ENCODE results near the gene ADAMTSL1. TPM values are rescaled to one million over a fixed set of nuclear protein-coding genes. Genes with fewer than 3 reads are reported as not detected.

ADAMTSL1 gene
- total RNA-seq, 2 experiments from 2014 or later = not detected

GRCh38 chr9:18909140-18910018, 435.4 kb downstream of the ADAMTSL1 start:
- Mint-ChIP-seq H3K27me3 (peaks cover 4% of the 10 kb centered on the region), H3K9me3 (no peaks in the 10 kb centered on the region), H3K27ac (no peak overlapping the region), H3K36me3 (ENCODE audit: low read depth) (no peaks in the 10 kb centered on the region), H3K4me1 (no peaks in the 10 kb centered on the region), H3K4me3 (no peak overlapping the region)
- ChIA-PET POLR2A (no interaction called here), CTCF (no interaction called here)
- DNase-seq = no peak

- Mint-ChIP-seq H3K4me3 (no peak overlapping the region), H3K36me3 (ENCODE audit: low read depth) (no peaks in the 10 kb centered on the region), H3K4me1 (no peaks in the 10 kb centered on the region), H3K27me3 (peaks cover 8% of the 10 kb centered on the region), H3K9me3 (no peaks in the 10 kb centered on the region), H3K27ac (no peak overlapping the region)
- ChIA-PET CTCF (no interaction called here), POLR2A (no interaction called here)
- DNase-seq = no peak
These were observed 436.5 kb downstream of the ADAMTSL1 start for GRCh38 chr9:18910435-18910834.

GRCh38 chr9:18910916-18911315, 437.0 kb downstream of the ADAMTSL1 start:
- ChIA-PET CTCF (no interaction called here), POLR2A (no interaction called here)
- Mint-ChIP-seq H3K27me3 (peaks cover 8% of the 10 kb centered on the region), H3K36me3 (ENCODE audit: low read depth) (no peaks in the 10 kb centered on the region), H3K27ac (no peak overlapping the region), H3K9me3 (no peaks in the 10 kb centered on the region), H3K4me1 (no peaks in the 10 kb centered on the region), H3K4me3 (no peak overlapping the region)
- DNase-seq = no peak

GRCh38 chr9:18911714-18912342, 437.9 kb downstream of the ADAMTSL1 start:
- DNase-seq = no peak
- no peaks in the 10 kb centered on the region for H3K36me3 Mint-ChIP-seq (ENCODE audit: low read depth)
- no peak overlapping the region for H3K4me3 Mint-ChIP-seq
- POLR2A ChIA-PET = no interaction called here
- no peaks in the 10 kb centered on the region for H3K9me3 Mint-ChIP-seq
- CTCF ChIA-PET = interaction anchor here (1.0 kb wide), 1 partner anchor 18 kb away, joined by 3 read pairs; no protein-coding TSS in a partner anchor
- no peaks in the 10 kb centered on the region for H3K4me1 Mint-ChIP-seq
- no peak overlapping the region for H3K27ac Mint-ChIP-seq
- peaks cover 8% of the 10 kb centered on the region for H3K27me3 Mint-ChIP-seq

GRCh38 chr9:18920141-18921084, 446.5 kb downstream of the ADAMTSL1 start:
- ChIA-PET POLR2A (no interaction called here), CTCF (no interaction called here)
- Mint-ChIP-seq H3K27ac (no peak overlapping the region), H3K27me3 (no peaks in the 10 kb centered on the region), H3K36me3 (ENCODE audit: low read depth) (no peaks in the 10 kb centered on the region), H3K4me1 (no peaks in the 10 kb centered on the region), H3K9me3 (no peaks in the 10 kb centered on the region), H3K4me3 (no peak overlapping the region)
- no peak for DNase-seq

GRCh38 chr9:18921366-18922075, 447.6 kb downstream of the ADAMTSL1 start:
- ChIA-PET POLR2A (no interaction called here), CTCF (no interaction called here)
- DNase-seq = no peak
- Mint-ChIP-seq H3K27ac (no peak overlapping the region), H3K27me3 (no peaks in the 10 kb centered on the region), H3K4me3 (no peak overlapping the region), H3K36me3 (ENCODE audit: low read depth) (no peaks in the 10 kb centered on the region), H3K4me1 (no peaks in the 10 kb centered on the region), H3K9me3 (no peaks in the 10 kb centered on the region)

- H3K27ac Mint-ChIP-seq = no peak overlapping the region
- no peaks in the 10 kb centered on the region for H3K27me3 Mint-ChIP-seq
- no peaks in the 10 kb centered on the region for H3K36me3 Mint-ChIP-seq (ENCODE audit: low read depth)
- no peaks in the 10 kb centered on the region for H3K4me1 Mint-ChIP-seq
- POLR2A ChIA-PET = no interaction called here
- no peak overlapping the region for H3K4me3 Mint-ChIP-seq
- H3K9me3 Mint-ChIP-seq = no peaks in the 10 kb centered on the region
- no peak for DNase-seq
- CTCF ChIA-PET = interaction anchor here (1.1 kb wide), 1 partner anchor 644 kb away, joined by 7 read pairs; no protein-coding TSS in a partner anchor
These were observed 448.4 kb downstream of the ADAMTSL1 start for GRCh38 chr9:18922161-18922885.

GRCh38 chr9:18923167-18923566, 449.2 kb downstream of the ADAMTSL1 start:
- CTCF ChIA-PET = interaction anchor here (1.1 kb wide), 1 partner anchor 645 kb away, joined by 7 read pairs; no protein-coding TSS in a partner anchor
- Mint-ChIP-seq H3K27me3 (no peaks in the 10 kb centered on the region), H3K4me3 (no peak overlapping the region), H3K9me3 (no peaks in the 10 kb centered on the region), H3K27ac (no peak overlapping the region), H3K36me3 (ENCODE audit: low read depth) (no peaks in the 10 kb centered on the region), H3K4me1 (no peaks in the 10 kb centered on the region)
- no peak for DNase-seq
- POLR2A ChIA-PET = no interaction called here

GRCh38 chr9:18923671-18924430, 449.9 kb downstream of the ADAMTSL1 start:
- no peak overlapping the region for H3K4me3 Mint-ChIP-seq
- CTCF ChIA-PET = interaction anchor here (0.5 to 1.1 kb wide), 2 partner anchors 304 to 645 kb away, joined by 3 to 7 read pairs; no protein-coding TSS in a partner anchor

GRCh38 chr9:18925880-18926279, 451.9 kb downstream of the ADAMTSL1 start:
- POLR2A ChIA-PET = no interaction called here
- Mint-ChIP-seq H3K27me3 (no peaks in the 10 kb centered on the region), H3K36me3 (ENCODE audit: low read depth) (no peaks in the 10 kb centered on the region), H3K4me1 (no peaks in the 10 kb centered on the region), H3K9me3 (no peaks in the 10 kb centered on the region), H3K27ac (no peak overlapping the region), H3K4me3 (no peak overlapping the region)
- CTCF ChIA-PET = no interaction called here
- no peak for DNase-seq

More at GRCh38 chr9:18923671-18924430, 449.9 kb downstream of the ADAMTSL1 start:
- Mint-ChIP-seq H3K27me3 (no peaks in the 10 kb centered on the region), H3K36me3 (ENCODE audit: low read depth) (no peaks in the 10 kb centered on the region), H3K4me1 (no peaks in the 10 kb centered on the region), H3K27ac (no peak overlapping the region), H3K9me3 (no peaks in the 10 kb centered on the region)
- no peak for DNase-seq
- POLR2A ChIA-PET = no interaction called here

- no peak for DNase-seq
- Mint-ChIP-seq H3K4me3 (no peak overlapping the region), H3K4me1 (no peaks in the 10 kb centered on the region), H3K36me3 (ENCODE audit: low read depth) (no peaks in the 10 kb centered on the region), H3K27me3 (no peaks in the 10 kb centered on the region), H3K27ac (no peak overlapping the region), H3K9me3 (no peaks in the 10 kb centered on the region)
- CTCF ChIA-PET = no interaction called here
- POLR2A ChIA-PET = no interaction called here
These were observed 452.6 kb downstream of the ADAMTSL1 start for GRCh38 chr9:18926513-18926912.
